Stimulated activated CD8-positive, alpha-beta memory T cell treated with anti-CD3 and anti-CD28 coated beads, Interleukin-4, amount 100 ng/mL, for 24 hours (primary cell): ENCODE results near the gene CYP4F3.
"Not testable (repeated sequence)": the region's sequence is repeated elsewhere in the genome, so short reads cannot be mapped to it uniquely, and the experiment has no call there.

ENCODE experiments used
- DNase-seq: peaks from one replicate; pipeline ENCODE4 v3.0.0-alpha.2; 2020; ENCODE audit warnings: low read depth

Gene CYP4F3

GRCh38 chr19:15669891-15670290, 29.2 kb downstream of the CYP4F3 start:
- DNase-seq: no peak

- no peak for DNase-seq
These were observed 30.6 kb downstream of the CYP4F3 start for GRCh38 chr19:15671237-15671821.

- DNase-seq: no peak
These were observed 31.3 kb downstream of the CYP4F3 start for GRCh38 chr19:15671891-15672579.

- no peak for DNase-seq
These were observed 32.0 kb downstream of the CYP4F3 start, which contains the start of gene CYP4F12 for GRCh38 chr19:15672580-15673175. Gene CYP4F12 (plus strand): TSS chr19:15673087. CDS start chr19:15673530, 443 bp downstream.

GRCh38 chr19:15673176-15673654, 32.5 kb downstream of the CYP4F3 start:
- DNase-seq: no peak

GRCh38 chr19:15675560-15675959, 34.9 kb downstream of the CYP4F3 start:
- DNase-seq: no peak

- no peak for DNase-seq
These were observed 38.4 kb downstream of the CYP4F3 start for GRCh38 chr19:15679089-15679488.

GRCh38 chr19:15679865-15680264, 39.2 kb downstream of the CYP4F3 start:
- not testable (repeated sequence) for DNase-seq

GRCh38 chr19:15680478-15681322, 40.0 kb downstream of the CYP4F3 start:
- no peak for DNase-seq

- DNase-seq: no peak
These were observed 42.7 kb downstream of the CYP4F3 start for GRCh38 chr19:15683411-15683810.

GRCh38 chr19:15684828-15685227, 44.1 kb downstream of the CYP4F3 start:
- DNase-seq: no peak

- DNase-seq: no peak
These were observed 56.0 kb downstream of the CYP4F3 start for GRCh38 chr19:15696654-15697194.

- no peak for DNase-seq
These were observed 61.2 kb downstream of the CYP4F3 start for GRCh38 chr19:15701757-15702533.

- no peak for DNase-seq
These were observed 61.8 kb downstream of the CYP4F3 start for GRCh38 chr19:15702534-15702930.
